NB4 (cell line): ENCODE results near the gene HOXC5.

Source experiments
- DNase-seq: peaks from one replicate; pipeline ENCODE4 v3.0.0; 2010; ENCODE audit warnings: low read depth
- H3K4me3 ChIP-seq: one replicate; pipeline ENCODE4 v1.5.1; 2011; ENCODE audit warnings: mild to moderate bottlenecking, low read depth, low read length, moderate library complexity
- MYC ChIP-seq: IDR thresholded peaks from 2 replicates; pipeline ENCODE4 v1.6.1; 2011; ENCODE audit warnings: low read depth, low read length
- POLR2A ChIP-seq: IDR thresholded peaks from 2 replicates; pipeline ENCODE4 v1.6.1; 2011; ENCODE audit warnings: mild to moderate bottlenecking; ENCODE audit not compliant: insufficient read length; ENCODE audit errors: extremely low read depth
- TF ChIP-seq, protein P1 (sequence below): IDR thresholded peaks from 2 replicates; pipeline ENCODE4 v1.6.1; 2011; ENCODE audit warnings: low read depth, low read length
- TF ChIP-seq, protein P2 (sequence below): IDR thresholded peaks from one replicate; pipeline ENCODE4 v1.5.1; 2012; ENCODE audit warnings: low read depth, low read length

The HOXC5 gene

DNA sequence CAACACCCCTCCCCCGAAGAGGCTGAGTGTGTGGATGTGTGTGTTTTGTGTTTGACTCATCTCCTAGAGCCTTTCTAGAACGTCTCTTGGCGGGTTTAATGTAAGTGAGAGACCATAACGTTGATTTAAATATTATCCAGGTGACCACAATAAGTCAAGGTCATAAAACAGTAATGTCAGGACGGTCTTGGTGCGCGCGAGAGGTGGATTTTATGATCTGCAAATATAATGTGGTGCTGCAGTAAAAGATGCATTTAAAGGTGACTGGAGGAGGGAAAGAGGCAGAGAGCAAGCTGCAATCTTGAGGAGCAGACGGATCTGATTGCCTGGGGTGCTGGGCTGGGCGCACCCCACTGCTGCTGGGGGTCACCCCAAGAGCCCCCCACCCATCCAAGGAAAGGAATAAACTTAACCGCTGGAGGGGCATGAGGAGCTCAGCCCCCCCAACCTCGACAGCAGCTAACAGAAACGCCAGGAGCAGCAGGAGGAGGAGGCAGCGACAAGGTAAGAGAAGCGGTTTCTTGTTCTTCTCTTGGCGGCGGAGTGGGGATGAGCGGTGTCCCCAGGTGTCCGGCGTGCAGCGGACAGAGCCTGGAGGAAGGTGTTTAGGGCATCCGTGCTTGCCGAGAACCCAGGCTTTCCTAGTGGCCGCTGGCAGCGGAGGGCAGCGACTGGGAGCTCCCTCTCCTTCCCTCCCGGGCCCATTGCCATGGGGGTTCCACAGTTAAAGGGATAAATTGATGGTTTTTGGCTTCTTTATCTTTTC is 42.4 kb upstream of the HOXC5 start:
- H3K4me3 ChIP-seq = no peak overlapping the region
- DNase-seq = no peak
- TF ChIP-seq, protein P1, sequence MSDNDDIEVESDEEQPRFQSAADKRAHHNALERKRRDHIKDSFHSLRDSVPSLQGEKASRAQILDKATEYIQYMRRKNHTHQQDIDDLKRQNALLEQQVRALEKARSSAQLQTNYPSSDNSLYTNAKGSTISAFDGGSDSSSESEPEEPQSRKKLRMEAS = no peak
- no peak for TF ChIP-seq MYC
- TF ChIP-seq POLR2A = no peak
- TF ChIP-seq, protein P2, sequence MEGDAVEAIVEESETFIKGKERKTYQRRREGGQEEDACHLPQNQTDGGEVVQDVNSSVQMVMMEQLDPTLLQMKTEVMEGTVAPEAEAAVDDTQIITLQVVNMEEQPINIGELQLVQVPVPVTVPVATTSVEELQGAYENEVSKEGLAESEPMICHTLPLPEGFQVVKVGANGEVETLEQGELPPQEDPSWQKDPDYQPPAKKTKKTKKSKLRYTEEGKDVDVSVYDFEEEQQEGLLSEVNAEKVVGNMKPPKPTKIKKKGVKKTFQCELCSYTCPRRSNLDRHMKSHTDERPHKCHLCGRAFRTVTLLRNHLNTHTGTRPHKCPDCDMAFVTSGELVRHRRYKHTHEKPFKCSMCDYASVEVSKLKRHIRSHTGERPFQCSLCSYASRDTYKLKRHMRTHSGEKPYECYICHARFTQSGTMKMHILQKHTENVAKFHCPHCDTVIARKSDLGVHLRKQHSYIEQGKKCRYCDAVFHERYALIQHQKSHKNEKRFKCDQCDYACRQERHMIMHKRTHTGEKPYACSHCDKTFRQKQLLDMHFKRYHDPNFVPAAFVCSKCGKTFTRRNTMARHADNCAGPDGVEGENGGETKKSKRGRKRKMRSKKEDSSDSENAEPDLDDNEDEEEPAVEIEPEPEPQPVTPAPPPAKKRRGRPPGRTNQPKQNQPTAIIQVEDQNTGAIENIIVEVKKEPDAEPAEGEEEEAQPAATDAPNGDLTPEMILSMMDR = no peak

DNA sequence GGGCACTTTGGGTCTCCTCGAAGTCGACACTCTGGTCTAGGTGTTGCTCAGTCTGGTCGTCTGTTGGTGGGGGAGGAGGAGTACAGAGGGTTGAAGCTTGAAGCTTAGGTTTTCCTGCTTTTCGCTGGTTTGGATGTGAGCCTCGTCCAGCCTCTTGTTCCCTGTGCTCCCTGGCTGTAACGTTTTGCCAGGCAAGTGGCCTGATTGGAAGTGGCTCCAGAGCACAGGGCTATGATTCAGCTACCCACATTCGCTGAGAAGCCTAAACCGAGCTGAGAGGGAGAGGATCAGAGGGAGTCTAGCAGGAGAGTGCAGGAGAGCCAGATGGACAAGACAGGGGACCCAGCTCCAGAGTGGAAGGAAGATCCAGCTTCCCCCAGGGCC is 41.8 kb upstream of the HOXC5 start:
- TF ChIP-seq POLR2A = no peak
- DNase-seq = no peak
- no peak overlapping the region for H3K4me3 ChIP-seq

DNA sequence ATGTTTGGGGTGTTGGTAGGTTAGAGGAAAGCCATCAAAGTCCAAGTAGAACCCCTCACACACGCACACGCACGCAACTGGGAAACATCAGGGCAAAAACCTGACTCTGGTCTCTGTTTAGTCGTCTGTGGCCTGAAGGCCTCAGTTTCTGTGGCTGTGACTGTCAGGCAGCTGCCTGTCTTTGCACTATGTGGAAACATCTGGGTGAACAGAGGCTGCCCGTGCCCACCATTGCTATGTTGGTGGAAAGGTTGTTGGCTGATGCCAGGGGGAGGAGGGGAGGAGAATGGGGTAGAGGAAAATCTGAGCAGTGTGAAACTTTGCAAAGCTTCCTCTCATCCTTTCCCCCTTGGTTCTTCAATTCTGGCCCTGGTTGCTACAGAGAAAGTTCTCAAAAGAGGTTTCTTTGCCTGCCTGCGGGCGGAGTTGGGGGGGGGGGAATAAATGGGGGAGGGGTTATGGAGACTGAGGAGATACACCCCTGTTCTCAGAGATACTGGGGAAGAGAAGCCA is 40.4 kb upstream of the HOXC5 start:
- no peak for DNase-seq
- TF ChIP-seq, protein P2 = no peak
- TF ChIP-seq MYC = no peak
- TF ChIP-seq, protein P1 = no peak
- TF ChIP-seq POLR2A = no peak
- no peak overlapping the region for H3K4me3 ChIP-seq

DNA sequence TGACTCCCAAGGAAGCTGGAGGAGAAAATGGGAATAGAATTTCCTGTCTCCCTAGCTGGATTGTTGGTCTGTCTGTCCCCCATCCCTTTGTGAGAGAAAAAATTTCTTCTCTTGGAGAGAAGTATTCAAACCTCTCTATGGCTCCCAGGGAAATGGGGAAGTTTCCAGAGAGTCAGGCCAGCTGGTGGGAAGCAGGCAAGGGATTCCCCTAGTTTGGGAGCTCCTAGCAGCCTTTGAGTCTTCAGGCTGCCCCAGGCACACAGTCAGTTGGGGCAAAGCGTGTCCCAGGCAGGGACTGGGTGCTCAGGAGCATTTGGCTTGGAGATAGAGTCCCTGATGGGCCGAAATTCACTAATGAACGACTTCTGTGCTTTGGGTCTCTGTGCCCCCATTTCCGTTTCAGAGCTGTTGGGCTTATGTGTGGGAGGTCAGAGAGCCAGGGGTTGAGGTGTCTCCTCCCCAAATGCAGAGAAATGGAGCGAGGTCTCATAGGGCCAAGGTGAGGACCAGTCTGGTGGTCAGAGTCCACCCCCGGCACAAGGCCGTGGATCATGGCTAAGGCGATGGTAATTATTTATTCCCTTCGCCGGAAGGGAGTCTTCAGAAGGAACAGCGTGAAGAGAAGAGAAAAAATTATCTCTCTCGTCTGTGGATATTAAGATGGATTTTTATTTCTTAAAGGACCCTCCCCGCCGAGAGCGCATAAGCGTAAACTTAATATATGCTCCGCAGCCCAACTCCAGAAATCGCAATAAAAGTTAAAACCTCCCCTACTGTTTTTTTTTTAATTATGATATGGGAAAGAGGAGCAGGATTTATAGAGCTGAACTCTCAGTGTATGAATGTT is 39.5 kb upstream of the HOXC5 start:
- DNase-seq = no peak
- no peak overlapping the region for H3K4me3 ChIP-seq
- TF ChIP-seq, protein P2 = no peak
- TF ChIP-seq, protein P1 = no peak
- TF ChIP-seq POLR2A (no peak), MYC (no peak)

DNA sequence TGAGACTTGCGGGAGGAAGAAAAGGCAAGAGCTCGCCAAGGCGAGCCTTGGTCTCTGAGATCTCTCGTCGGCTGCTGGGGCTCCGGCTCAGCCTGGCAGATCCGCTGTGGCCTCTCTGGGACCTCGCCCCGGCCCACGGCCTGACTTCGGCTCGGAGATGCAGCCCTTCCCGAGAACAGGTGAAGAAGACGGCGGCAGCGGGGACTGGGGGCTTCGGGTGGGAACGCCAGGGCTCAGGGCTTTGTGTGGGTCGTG is 38.9 kb upstream of the HOXC5 start:
- no peak for DNase-seq
- no peak overlapping the region for H3K4me3 ChIP-seq
- TF ChIP-seq, protein P1 = no peak
- TF ChIP-seq POLR2A (no peak), MYC (no peak)
- TF ChIP-seq, protein P2 = no peak
